Neural cell (in vitro differentiated cells): ENCODE measurements around the gene CHCHD3.

Source experiments
- CTCF ChIP-seq: fragments of 450-650 bp; IDR thresholded peaks from 2 replicates; pipeline ENCODE4 v1.5.1; 2014; ENCODE audit warnings: antibody characterized with exemption, mild to moderate bottlenecking, moderate library complexity; ENCODE audit not compliant: poor library complexity, severe bottlenecking
- EP300 ChIP-seq: fragments of 450-650 bp; conservative IDR thresholded peaks from 2 replicates; pipeline ENCODE4 v1.6.1; 2014; ENCODE audit warnings: antibody characterized with exemption, mild to moderate bottlenecking, moderate library complexity; ENCODE audit not compliant: poor library complexity, severe bottlenecking
- EZH2 ChIP-seq: fragments of 200-600, 300-800 bp; shearing (Covaris generic), sonication (generic); IDR thresholded peaks from 2 replicates; pipeline ENCODE4 v1.6.1; 2014; ENCODE audit warnings: antibody characterized with exemption, low read length, borderline replicate concordance, mild to moderate bottlenecking; ENCODE audit not compliant: insufficient read depth, poor library complexity, severe bottlenecking
- POLR2AphosphoS5 ChIP-seq: IDR thresholded peaks from 2 replicates; pipeline ENCODE4 v1.6.1; 2012
- REST ChIP-seq: IDR thresholded peaks from 2 replicates; pipeline ENCODE4 v1.6.1; 2012; ENCODE audit warnings: borderline replicate concordance

- TF ChIP-seq EP300 (no peak), POLR2AphosphoS5 (no peak), EZH2 (no peak), CTCF (no peak), REST (no peak)
Measured at GRCh38 chr7:133082390-133082766, 488 bp upstream of the CHCHD3 start.
